GM06990 (cell line): ENCODE measurements around the gene C22orf42.
"Not testable (repeated sequence)": the region's sequence is repeated elsewhere in the genome, so short reads cannot be mapped to it uniquely, and the experiment has no call there.

ENCODE experiments used
- DNase-seq: peaks from one replicate; pipeline ENCODE4 v3.0.0-alpha.2; 2011; ENCODE audit not compliant: insufficient read length; ENCODE audit errors: extremely low read depth
- H3K27me3 ChIP-seq: replicated peaks from 2 replicates; pipeline ENCODE4 v1.6.0; 2011; ENCODE audit warnings: low read length; ENCODE audit not compliant: control insufficient read depth, insufficient read depth
- H3K36me3 ChIP-seq: 2 replicates; pipeline ENCODE4 v1.5.1; 2011; ENCODE audit warnings: low read length; ENCODE audit not compliant: control insufficient read depth, insufficient read depth
- H3K4me3 ChIP-seq: replicated peaks from 2 replicates; pipeline ENCODE4 v1.5.1; 2011; ENCODE audit warnings: low read depth, mild to moderate bottlenecking, control low read depth, low read length
- TF ChIP-seq, protein P1 (sequence below): IDR thresholded peaks from 2 replicates; pipeline ENCODE4 v1.5.1; 2011; ENCODE audit warnings: low read length, control low read depth, mild to moderate bottlenecking, inconsistent platforms; ENCODE audit not compliant: insufficient read depth, poor library complexity, severe bottlenecking

C22orf42 gene

GRCh38 chr22:32165681-32166080, 6.6 kb upstream of the C22orf42 start:
- no peak for DNase-seq
- H3K27me3 ChIP-seq: peaks cover 1% of the 10 kb centered on the region; the same call in 1 of the 2 replicates
- TF ChIP-seq, protein P1, sequence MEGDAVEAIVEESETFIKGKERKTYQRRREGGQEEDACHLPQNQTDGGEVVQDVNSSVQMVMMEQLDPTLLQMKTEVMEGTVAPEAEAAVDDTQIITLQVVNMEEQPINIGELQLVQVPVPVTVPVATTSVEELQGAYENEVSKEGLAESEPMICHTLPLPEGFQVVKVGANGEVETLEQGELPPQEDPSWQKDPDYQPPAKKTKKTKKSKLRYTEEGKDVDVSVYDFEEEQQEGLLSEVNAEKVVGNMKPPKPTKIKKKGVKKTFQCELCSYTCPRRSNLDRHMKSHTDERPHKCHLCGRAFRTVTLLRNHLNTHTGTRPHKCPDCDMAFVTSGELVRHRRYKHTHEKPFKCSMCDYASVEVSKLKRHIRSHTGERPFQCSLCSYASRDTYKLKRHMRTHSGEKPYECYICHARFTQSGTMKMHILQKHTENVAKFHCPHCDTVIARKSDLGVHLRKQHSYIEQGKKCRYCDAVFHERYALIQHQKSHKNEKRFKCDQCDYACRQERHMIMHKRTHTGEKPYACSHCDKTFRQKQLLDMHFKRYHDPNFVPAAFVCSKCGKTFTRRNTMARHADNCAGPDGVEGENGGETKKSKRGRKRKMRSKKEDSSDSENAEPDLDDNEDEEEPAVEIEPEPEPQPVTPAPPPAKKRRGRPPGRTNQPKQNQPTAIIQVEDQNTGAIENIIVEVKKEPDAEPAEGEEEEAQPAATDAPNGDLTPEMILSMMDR: no peak
- no peak overlapping the region for H3K4me3 ChIP-seq
- H3K36me3 ChIP-seq: no peaks in the 10 kb centered on the region

GRCh38 chr22:32164075-32164860, 5.2 kb upstream of the C22orf42 start:
- Histone ChIP-seq H3K36me3 (no peaks in the 10 kb centered on the region), H3K27me3 (peaks cover 1% of the 10 kb centered on the region; the same call in 1 of the 2 replicates), H3K4me3 (no peak overlapping the region)
- DNase-seq: no peak
- TF ChIP-seq, protein P1: no peak

DNA sequence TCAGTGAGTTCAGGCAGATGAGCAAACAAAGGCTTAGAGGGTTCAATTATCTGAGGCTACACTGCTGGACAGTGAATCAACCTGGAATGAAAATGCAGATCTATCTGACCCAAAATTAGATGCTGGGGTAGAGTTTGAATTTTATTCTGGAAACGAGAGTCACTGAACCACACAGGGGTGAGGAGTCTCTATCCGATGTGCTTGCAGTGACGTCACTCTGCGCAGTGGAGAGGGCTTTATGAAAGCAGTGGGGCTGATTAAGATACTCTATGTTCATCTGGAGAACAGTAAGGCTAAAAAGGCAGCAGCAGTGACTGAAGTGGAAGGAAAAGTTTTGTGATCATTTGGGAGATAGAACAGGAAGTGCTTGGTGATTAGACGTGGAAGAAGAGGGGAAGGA, 1.3 kb upstream of the C22orf42 start:
- H3K27me3 ChIP-seq, H3K4me3 ChIP-seq, DNase-seq, H3K36me3 ChIP-seq: not testable (repeated sequence)

- not testable (repeated sequence) for H3K36me3 ChIP-seq, H3K27me3 ChIP-seq, DNase-seq, H3K4me3 ChIP-seq
Observed at GRCh38 chr22:32157632-32158031, 1.5 kb downstream of the C22orf42 start.

DNA sequence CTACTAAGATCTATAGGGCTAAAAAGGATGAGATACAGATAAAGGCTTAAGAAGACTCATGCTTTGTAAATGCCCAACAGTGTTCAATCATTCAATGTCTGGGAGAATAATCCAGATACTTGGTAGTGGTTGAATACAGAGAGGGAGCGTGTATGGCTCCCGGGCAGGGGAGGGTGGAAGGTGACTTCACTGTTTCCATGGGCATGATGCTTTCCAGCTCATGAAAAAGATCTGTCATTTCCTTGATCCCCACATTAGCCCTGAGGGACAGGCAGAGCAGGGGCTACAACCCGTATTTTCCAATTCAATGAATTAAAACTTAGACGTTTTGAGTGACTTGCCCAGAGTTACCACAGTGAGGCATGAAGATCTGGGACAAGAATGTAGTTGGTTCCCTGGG, 4.4 kb downstream of the C22orf42 start:
- DNase-seq, H3K27me3 ChIP-seq, H3K36me3 ChIP-seq: not testable (repeated sequence)

GRCh38 chr22:32151641-32152040, 7.5 kb downstream of the C22orf42 start:
- not testable (repeated sequence) for H3K4me3 ChIP-seq, DNase-seq, H3K36me3 ChIP-seq, H3K27me3 ChIP-seq

More for the DNA sequence above, 4.4 kb downstream of the C22orf42 start:
- H3K4me3 ChIP-seq: not testable (repeated sequence)

GRCh38 chr22:32150647-32151046, 8.5 kb downstream of the C22orf42 start:
- H3K36me3 ChIP-seq, DNase-seq, H3K27me3 ChIP-seq, H3K4me3 ChIP-seq: not testable (repeated sequence)

DNA sequence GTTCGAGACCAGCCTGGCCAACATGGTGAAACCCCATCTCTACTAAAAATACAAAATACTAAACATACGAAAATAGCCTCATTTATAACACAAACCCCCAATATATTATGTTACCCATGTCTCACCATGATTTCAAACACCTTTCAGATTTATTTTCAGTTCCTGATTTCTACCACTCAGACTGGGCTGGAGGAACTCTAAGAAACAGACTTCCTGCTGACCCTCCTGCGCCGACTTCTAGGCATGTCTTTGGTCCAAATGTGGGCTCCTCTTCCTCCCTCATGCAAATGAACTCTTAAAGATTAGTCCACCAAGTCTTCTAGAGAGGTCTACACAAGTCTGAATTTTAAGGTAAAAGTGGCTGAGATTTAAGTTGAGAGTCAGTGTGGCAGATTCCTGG, 10.7 kb downstream of the C22orf42 start:
- H3K36me3 ChIP-seq, H3K27me3 ChIP-seq, H3K4me3 ChIP-seq, DNase-seq: not testable (repeated sequence)

DNA sequence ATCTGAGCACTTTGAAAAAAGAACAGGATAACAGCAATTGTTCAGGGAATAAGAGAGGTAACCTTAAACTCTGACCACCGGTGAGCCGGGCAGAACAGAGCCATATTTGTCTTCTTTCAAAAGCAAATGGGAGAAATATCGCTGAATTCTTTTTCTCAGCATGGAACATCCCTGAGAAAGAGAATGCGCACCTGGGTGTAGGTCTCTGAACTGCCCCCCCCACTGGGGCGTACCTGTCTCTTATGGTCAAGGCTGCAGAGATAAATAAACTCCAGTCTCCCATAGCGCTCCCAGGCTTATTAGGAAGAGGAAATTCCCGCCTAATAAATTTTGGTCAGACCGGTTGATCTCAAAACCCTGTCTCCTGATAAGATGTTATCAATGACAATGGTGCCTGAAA, 12.0 kb downstream of the C22orf42 start:
- not testable (repeated sequence) for H3K4me3 ChIP-seq, H3K36me3 ChIP-seq, H3K27me3 ChIP-seq, DNase-seq
